ENCODE results near the gene DBI. TPM values are rescaled to one million over a fixed set of nuclear protein-coding genes. Genes with fewer than 3 reads are reported as not detected.

Gene DBI
- total RNA-seq, 2 experiments from 2014 or later, result 23.6 to 27.4 TPM

GRCh38 chr2:119354860-119355259 is 11.9 kb upstream of the DBI start:
- Histone ChIP-seq H3K27ac (ENCODE audit: low read depth in 1 of 2, low read length in 2 of 2) (no peak overlapping the region), H3K36me3 (ENCODE audit: insufficient read depth, low read length) (no peaks in the 10 kb centered on the region), H3K27me3 (ENCODE audit: control insufficient read depth in 1 of 2, insufficient read depth in 2 of 2, low read length in 2 of 2) (no peaks in the 10 kb centered on the region), H3K4me3 (ENCODE audit: low read length) (no peak overlapping the region), H3K9me3 (ENCODE audit: control insufficient read depth in 1 of 2, insufficient read depth in 1 of 2, low read length in 2 of 2) (no peaks in the 10 kb centered on the region), H3K4me1 (ENCODE audit: insufficient read depth, low read length) (no peaks in the 10 kb centered on the region)
- no peak for DNase-seq
- Mint-ChIP-seq H3K4me3 (no peak overlapping the region), H3K27ac (no peak overlapping the region), H3K4me1 (ENCODE audit: low read depth) (peaks cover 5% of the 10 kb centered on the region), H3K9me3 (no peaks in the 10 kb centered on the region), H3K36me3 (ENCODE audit: low read depth) (no peaks in the 10 kb centered on the region), H3K27me3 (no peaks in the 10 kb centered on the region)
- intact Hi-C loops (cut with DNase I, micrococcal nuclease), result no loop called here
- ChIA-PET POLR2A (no interaction called here), CTCF (no interaction called here)
- ATAC-seq (ENCODE audit: poor library complexity), result no peak
- no peak for TF ChIP-seq CTCF (IDR thresholded peaks at IDR 0.05)

- Histone ChIP-seq H3K27me3 (ENCODE audit: control insufficient read depth in 1 of 2, insufficient read depth in 2 of 2, low read length in 2 of 2) (no peaks in the 10 kb centered on the region), H3K9me3 (ENCODE audit: control insufficient read depth in 1 of 2, insufficient read depth in 1 of 2, low read length in 2 of 2) (no peaks in the 10 kb centered on the region), H3K27ac (ENCODE audit: low read depth in 1 of 2, low read length in 2 of 2) (no peak overlapping the region), H3K4me3 (ENCODE audit: low read length) (no peak overlapping the region), H3K36me3 (ENCODE audit: insufficient read depth, low read length) (no peaks in the 10 kb centered on the region), H3K4me1 (ENCODE audit: insufficient read depth, low read length) (peaks cover 6% of the 10 kb centered on the region)
- Mint-ChIP-seq H3K9me3 (no peaks in the 10 kb centered on the region), H3K27ac (no peak overlapping the region), H3K4me3 (no peak overlapping the region), H3K4me1 (ENCODE audit: low read depth) (peaks cover 27% of the 10 kb centered on the region), H3K27me3 (no peaks in the 10 kb centered on the region), H3K36me3 (ENCODE audit: low read depth) (no peaks in the 10 kb centered on the region)
- intact Hi-C loops (cut with DNase I, micrococcal nuclease), result loop anchor here in 1 of 2 experiments (10.0 kb wide), 4 partner anchors 815 to 1275 kb away; partner anchors contain the start of genes INSIG2 and RALB
- ATAC-seq (ENCODE audit: poor library complexity) (no peak), DNase-seq (no peak)
- POLR2A ChIA-PET, result no interaction called here
- TF ChIP-seq CTCF (IDR thresholded peaks at IDR 0.05), result no peak
- CTCF ChIA-PET, result interaction anchor here (0.6 kb wide), 1 partner anchor 53 kb away, joined by 3 read pairs; no protein-coding TSS in a partner anchor
Measured at GRCh38 chr2:119359774-119360173, 7.0 kb upstream of the DBI start.

GRCh38 chr2:119360423-119360966 is 6.3 kb upstream of the DBI start:
- DNase-seq (no peak), ATAC-seq (ENCODE audit: poor library complexity) (no peak)
- H3K9me3 ChIP-seq (ENCODE audit: control insufficient read depth in 1 of 2, insufficient read depth in 1 of 2, low read length in 2 of 2), result no peaks in the 10 kb centered on the region
- no peaks in the 10 kb centered on the region for H3K27me3 ChIP-seq (ENCODE audit: control insufficient read depth in 1 of 2, insufficient read depth in 2 of 2, low read length in 2 of 2)
- H3K36me3 Mint-ChIP-seq (ENCODE audit: low read depth), result no peaks in the 10 kb centered on the region
- ChIA-PET POLR2A (no interaction called here), CTCF (interaction anchor here (0.6 kb wide), 1 partner anchor 54 kb away, joined by 3 read pairs; no protein-coding TSS in a partner anchor)
- H3K27ac ChIP-seq (ENCODE audit: low read depth in 1 of 2, low read length in 2 of 2), result no peak overlapping the region
- H3K27ac Mint-ChIP-seq, result no peak overlapping the region
- H3K4me1 Mint-ChIP-seq (ENCODE audit: low read depth), result peaks cover 34% of the 10 kb centered on the region
- no peaks in the 10 kb centered on the region for H3K9me3 Mint-ChIP-seq
- TF ChIP-seq CTCF (IDR thresholded peaks at IDR 0.05), result no peak
- peaks cover 14% of the 10 kb centered on the region for H3K4me1 ChIP-seq (ENCODE audit: insufficient read depth, low read length)
- H3K36me3 ChIP-seq (ENCODE audit: insufficient read depth, low read length), result no peaks in the 10 kb centered on the region
- no peak overlapping the region for H3K4me3 ChIP-seq (ENCODE audit: low read length)
- no peak overlapping the region for H3K4me3 Mint-ChIP-seq
- intact Hi-C loops (cut with DNase I, micrococcal nuclease), result loop anchor here in 1 of 2 experiments (10.0 kb wide), 4 partner anchors 814 to 1276 kb away; partner anchors contain the start of genes INSIG2 and RALB
- no peaks in the 10 kb centered on the region for H3K27me3 Mint-ChIP-seq
